NT2/D1 (cell line): ENCODE data around the gene SERINC5.

ENCODE experiments used
- SUZ12 ChIP-seq: IDR thresholded peaks from 2 replicates; pipeline ENCODE4 v1.6.1; 2011; ENCODE audit not compliant: insufficient read length, insufficient read depth; ENCODE audit errors: extremely low read depth
- YY1 ChIP-seq: IDR thresholded peaks from 2 replicates; pipeline ENCODE4 v1.6.1; 2011; ENCODE audit not compliant: insufficient read length, insufficient read depth
- ZNF274 ChIP-seq: IDR thresholded peaks from 2 replicates; pipeline ENCODE4 v1.6.1; 2011; ENCODE audit warnings: mild to moderate bottlenecking, low read depth, low read length

DNA sequence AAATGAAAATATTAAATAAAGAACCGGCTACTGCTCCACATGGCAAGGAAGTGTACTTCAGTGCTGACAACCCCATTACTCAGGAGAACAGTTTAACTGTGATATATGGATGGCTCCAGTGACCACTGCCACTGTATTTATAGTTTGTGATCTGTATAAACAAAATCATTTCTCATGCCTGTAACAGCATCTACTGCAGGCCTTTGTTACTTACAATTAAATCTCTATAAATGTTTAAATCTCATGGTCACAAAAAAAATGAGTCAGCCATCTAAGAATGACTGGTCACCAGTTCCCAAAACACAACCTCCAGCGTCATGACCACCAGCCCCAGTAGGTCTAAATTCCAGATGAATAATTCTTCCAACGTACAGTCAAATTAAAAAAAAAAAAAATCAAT is 24.6 kb downstream of the SERINC5 start:
- no peak for TF ChIP-seq SUZ12
- TF ChIP-seq YY1, result no peak
- no peak for TF ChIP-seq ZNF274
